WERI-Rb-1 (cell line): Measurements from ENCODE around the gene PKN1.
A peak's percentile ranks its signal among the peaks of the same experiment; 100 is the strongest.

ENCODE experiments used
- DNase-seq: peaks from one replicate; pipeline ENCODE4 v3.0.0-alpha.2; 2020
- H3K27ac ChIP-seq: fragments of 250-450 bp; sonication (Bioruptor Pico); 2 replicates; pipeline ENCODE4 v1.5.1; 2020; ENCODE audit warnings: mild to moderate bottlenecking, moderate library complexity
- H3K27me3 ChIP-seq: fragments of 250-450 bp; sonication (Bioruptor Pico); 2 replicates; pipeline ENCODE4 v1.5.1; 2021; ENCODE audit warnings: mild to moderate bottlenecking, low read depth, moderate library complexity; ENCODE audit not compliant: insufficient read depth, severe bottlenecking
- H3K36me3 ChIP-seq: fragments of 250-450 bp; sonication (Bioruptor Pico); 2 replicates; pipeline ENCODE4 v1.5.1; 2020; ENCODE audit warnings: mild to moderate bottlenecking, moderate library complexity
- H3K4me3 ChIP-seq: 2 replicates; pipeline ENCODE4 v1.5.1; 2011; ENCODE audit warnings: low read depth, mild to moderate bottlenecking, control low read depth, low read length
- H3K9me3 ChIP-seq: fragments of 250-450 bp; sonication (Bioruptor Pico); 2 replicates; pipeline ENCODE4 v1.5.1; 2021; ENCODE audit warnings: mild to moderate bottlenecking, moderate library complexity; ENCODE audit not compliant: severe bottlenecking
- TF ChIP-seq, protein P1 (sequence below): IDR thresholded peaks from 2 replicates; pipeline ENCODE4 v1.5.1; 2011; ENCODE audit warnings: low read depth, mild to moderate bottlenecking, control low read depth, inconsistent platforms, low read length

PKN1 gene

DNA sequence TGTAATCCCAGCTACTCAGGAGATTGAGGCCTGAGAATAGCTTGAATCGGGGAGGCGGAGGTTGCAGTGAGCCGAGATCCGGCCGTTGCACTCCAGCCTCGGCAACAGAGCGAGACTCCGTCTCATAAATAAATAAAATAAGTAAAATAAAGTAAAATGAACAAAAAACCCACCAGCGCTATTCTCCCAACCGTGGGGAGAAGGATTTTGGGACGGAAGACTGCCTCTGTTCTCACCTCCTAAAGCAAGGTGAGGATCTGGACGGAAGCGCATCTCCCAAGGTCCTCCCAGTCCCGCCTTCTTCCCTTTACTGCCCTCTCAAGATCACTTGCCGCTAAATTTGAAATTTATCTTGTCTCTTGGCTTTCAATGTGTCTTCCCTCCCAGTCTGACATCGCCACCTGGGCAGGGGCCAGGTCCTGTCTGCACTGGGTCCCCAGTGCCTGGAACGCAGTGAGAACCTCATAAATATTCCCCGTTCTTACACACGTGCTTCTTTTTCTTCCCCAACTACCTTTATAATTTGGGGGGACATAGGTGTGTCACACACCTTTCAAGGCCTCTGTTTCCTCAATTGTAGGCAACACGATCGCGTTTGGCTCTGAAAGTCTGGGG, 86.2 kb downstream of the PKN1 start:
- no peaks in the 10 kb centered on the region for H3K9me3 ChIP-seq
- no peak for DNase-seq
- TF ChIP-seq, protein P1, sequence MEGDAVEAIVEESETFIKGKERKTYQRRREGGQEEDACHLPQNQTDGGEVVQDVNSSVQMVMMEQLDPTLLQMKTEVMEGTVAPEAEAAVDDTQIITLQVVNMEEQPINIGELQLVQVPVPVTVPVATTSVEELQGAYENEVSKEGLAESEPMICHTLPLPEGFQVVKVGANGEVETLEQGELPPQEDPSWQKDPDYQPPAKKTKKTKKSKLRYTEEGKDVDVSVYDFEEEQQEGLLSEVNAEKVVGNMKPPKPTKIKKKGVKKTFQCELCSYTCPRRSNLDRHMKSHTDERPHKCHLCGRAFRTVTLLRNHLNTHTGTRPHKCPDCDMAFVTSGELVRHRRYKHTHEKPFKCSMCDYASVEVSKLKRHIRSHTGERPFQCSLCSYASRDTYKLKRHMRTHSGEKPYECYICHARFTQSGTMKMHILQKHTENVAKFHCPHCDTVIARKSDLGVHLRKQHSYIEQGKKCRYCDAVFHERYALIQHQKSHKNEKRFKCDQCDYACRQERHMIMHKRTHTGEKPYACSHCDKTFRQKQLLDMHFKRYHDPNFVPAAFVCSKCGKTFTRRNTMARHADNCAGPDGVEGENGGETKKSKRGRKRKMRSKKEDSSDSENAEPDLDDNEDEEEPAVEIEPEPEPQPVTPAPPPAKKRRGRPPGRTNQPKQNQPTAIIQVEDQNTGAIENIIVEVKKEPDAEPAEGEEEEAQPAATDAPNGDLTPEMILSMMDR: no peak
- H3K36me3 ChIP-seq: peaks cover 27% of the 10 kb centered on the region
- peak overlapping the region; percentile 82 for H3K27ac ChIP-seq
- peak overlapping the region; percentile 43; the same call in 1 of the 2 replicates for H3K4me3 ChIP-seq
- no peaks in the 10 kb centered on the region for H3K27me3 ChIP-seq

DNA sequence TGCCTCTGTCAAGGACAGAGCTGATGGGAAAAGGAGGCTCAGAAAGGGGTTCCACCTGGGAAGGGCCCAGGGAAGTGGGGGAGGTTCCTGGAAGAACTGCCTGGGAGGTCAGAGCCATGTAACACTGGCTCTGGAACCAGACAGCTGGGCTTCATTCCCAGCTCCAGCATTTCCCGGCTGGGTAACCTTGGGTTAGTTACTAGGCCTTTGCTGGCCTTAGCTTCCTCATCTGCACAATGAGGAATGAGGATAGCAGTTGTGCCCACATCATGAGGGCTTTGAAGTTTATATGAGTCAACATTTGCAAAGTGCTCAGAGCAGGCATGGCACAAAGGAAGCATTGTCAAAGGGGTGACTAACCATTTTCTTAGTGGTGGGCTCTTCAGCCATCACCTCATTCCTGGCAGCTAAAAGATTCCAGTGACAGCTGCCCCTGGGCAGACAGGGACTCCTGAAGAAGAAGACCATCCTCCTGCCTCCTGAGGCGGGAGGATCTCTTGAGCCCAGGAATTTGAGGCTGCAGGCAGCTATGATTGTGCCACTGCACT, 86.8 kb downstream of the PKN1 start:
- Histone ChIP-seq H3K9me3 (no peaks in the 10 kb centered on the region), H3K4me3 (no peak overlapping the region), H3K27ac (no peak overlapping the region; the same call in 1 of the 2 replicates), H3K36me3 (peaks cover 21% of the 10 kb centered on the region), H3K27me3 (no peaks in the 10 kb centered on the region)
- TF ChIP-seq, protein P1: no peak
- DNase-seq: no peak

DNA sequence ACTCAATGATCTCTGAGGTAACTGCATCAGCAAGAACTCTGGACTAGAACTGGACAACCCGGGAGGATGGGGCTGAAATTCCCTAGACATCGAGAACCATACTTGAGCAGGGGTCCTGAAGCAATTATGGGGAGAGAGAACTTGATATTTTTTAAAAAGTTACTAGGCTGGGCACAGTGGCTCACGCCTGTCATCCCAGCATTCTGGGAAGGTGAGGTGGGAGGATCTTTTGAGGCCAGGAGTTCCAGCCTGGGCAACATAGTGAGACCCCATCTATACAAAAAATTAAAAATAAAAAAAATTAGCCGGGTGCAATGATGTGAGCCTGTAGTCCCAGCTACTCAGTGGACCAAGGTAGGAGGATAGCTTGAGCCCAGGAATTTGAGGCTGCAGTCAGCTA, 87.4 kb downstream of the PKN1 start:
- DNase-seq: no peak
- TF ChIP-seq, protein P1: no peak

More for the DNA sequence above, 87.4 kb downstream of the PKN1 start:
- Histone ChIP-seq H3K27me3 (no peaks in the 10 kb centered on the region), H3K9me3 (no peaks in the 10 kb centered on the region), H3K27ac (no peak overlapping the region), H3K4me3 (no peak overlapping the region), H3K36me3 (peaks cover 15% of the 10 kb centered on the region)
